Activated naive CD8-positive, alpha-beta T cell treated with anti-CD3 and anti-CD28 coated beads, Interleukin-2, amount 50 U/mL, for 24 hours (primary cell): Measurements from ENCODE around the gene LIN54.

Experiments used
- ATAC-seq: fragments of 150-1000 bp; cut with Tn5 transposase; one replicate; pipeline ENCODE4 v1.10.0; 2021
- DNase-seq: peaks from one replicate; pipeline ENCODE4 v3.0.0; 2021
- H3K27ac Mint-ChIP-seq: one replicate; pipeline ENCODE4 v1.8.0; 2021; ENCODE audit warnings: mild to moderate bottlenecking, mixed read lengths
- H3K27me3 Mint-ChIP-seq: one replicate; pipeline ENCODE4 v1.8.0; 2021; ENCODE audit warnings: mixed read lengths
- H3K36me3 Mint-ChIP-seq: one replicate; pipeline ENCODE4 v1.8.0; 2021; ENCODE audit warnings: low read depth, mixed read lengths
- H3K4me1 Mint-ChIP-seq: one replicate; pipeline ENCODE4 v1.8.0; 2021; ENCODE audit warnings: mixed read lengths
- H3K4me3 Mint-ChIP-seq: one replicate; pipeline ENCODE4 v1.8.0; 2021; ENCODE audit warnings: mild to moderate bottlenecking, moderate library complexity, mixed read lengths
- H3K9me3 Mint-ChIP-seq: one replicate; pipeline ENCODE4 v1.8.0; 2021; ENCODE audit warnings: mixed read lengths

LIN54 gene

GRCh38 chr4:82899374-82900065 lies 111.1 kb downstream of the LIN54 start:
- H3K4me3 Mint-ChIP-seq = no peak overlapping the region
- no peaks in the 10 kb centered on the region for H3K27me3 Mint-ChIP-seq
- no peak for DNase-seq
- no peaks in the 10 kb centered on the region for H3K9me3 Mint-ChIP-seq
- H3K4me1 Mint-ChIP-seq = peaks cover 52% of the 10 kb centered on the region
- ATAC-seq = no peak
- peaks cover 37% of the 10 kb centered on the region for H3K36me3 Mint-ChIP-seq
- no peak overlapping the region for H3K27ac Mint-ChIP-seq

- H3K27me3 Mint-ChIP-seq = no peaks in the 10 kb centered on the region
- no peaks in the 10 kb centered on the region for H3K9me3 Mint-ChIP-seq
- no peak overlapping the region for H3K27ac Mint-ChIP-seq
- DNase-seq (no peak), ATAC-seq (no peak)
- peaks cover 45% of the 10 kb centered on the region for H3K36me3 Mint-ChIP-seq
- peaks cover 51% of the 10 kb centered on the region for H3K4me1 Mint-ChIP-seq
- H3K4me3 Mint-ChIP-seq = no peak overlapping the region
Observed at GRCh38 chr4:82898322-82899243, 112.0 kb downstream of the LIN54 start.

- no peak overlapping the region for H3K27ac Mint-ChIP-seq
- H3K27me3 Mint-ChIP-seq = no peaks in the 10 kb centered on the region
- peaks cover 50% of the 10 kb centered on the region for H3K4me1 Mint-ChIP-seq
- peak overlapping the region; percentile 19 for H3K4me3 Mint-ChIP-seq
- peaks cover 52% of the 10 kb centered on the region for H3K36me3 Mint-ChIP-seq
- DNase-seq (no peak), ATAC-seq (no peak)
- H3K9me3 Mint-ChIP-seq = no peaks in the 10 kb centered on the region
Observed at GRCh38 chr4:82896755-82897154, 113.9 kb downstream of the LIN54 start.

- no peak overlapping the region for H3K4me3 Mint-ChIP-seq
- H3K4me1 Mint-ChIP-seq = peaks cover 63% of the 10 kb centered on the region
- peaks cover 52% of the 10 kb centered on the region for H3K36me3 Mint-ChIP-seq
- no peak overlapping the region for H3K27ac Mint-ChIP-seq
- ATAC-seq = no peak
- no peaks in the 10 kb centered on the region for H3K27me3 Mint-ChIP-seq
- no peak for DNase-seq
- no peaks in the 10 kb centered on the region for H3K9me3 Mint-ChIP-seq
Observed at GRCh38 chr4:82893942-82894341, 116.7 kb downstream of the LIN54 start.

DNA sequence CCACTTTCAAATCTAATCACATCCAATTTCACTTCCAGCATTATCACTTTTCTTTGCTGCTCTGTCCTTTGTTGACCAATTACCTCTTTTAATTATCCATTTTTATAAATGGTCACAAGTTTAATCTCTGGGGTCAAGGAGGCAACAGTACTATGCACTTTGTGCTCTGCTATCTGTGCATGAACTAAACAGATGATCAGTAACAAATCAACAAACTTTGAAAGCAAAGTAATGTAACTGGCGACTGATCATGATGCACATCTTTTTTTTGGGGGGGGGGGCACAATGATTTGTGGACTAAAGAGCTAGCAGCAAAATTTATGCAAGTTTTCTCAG lies 118.2 kb downstream of the LIN54 start:
- no peaks in the 10 kb centered on the region for H3K9me3 Mint-ChIP-seq
- DNase-seq (no peak), ATAC-seq (no peak)
- H3K27ac Mint-ChIP-seq = peak overlapping the region; percentile 92
- H3K4me1 Mint-ChIP-seq = peaks cover 59% of the 10 kb centered on the region
- H3K4me3 Mint-ChIP-seq = peak overlapping the region; percentile 95
- no peaks in the 10 kb centered on the region for H3K27me3 Mint-ChIP-seq
- H3K36me3 Mint-ChIP-seq = peaks cover 44% of the 10 kb centered on the region

DNA sequence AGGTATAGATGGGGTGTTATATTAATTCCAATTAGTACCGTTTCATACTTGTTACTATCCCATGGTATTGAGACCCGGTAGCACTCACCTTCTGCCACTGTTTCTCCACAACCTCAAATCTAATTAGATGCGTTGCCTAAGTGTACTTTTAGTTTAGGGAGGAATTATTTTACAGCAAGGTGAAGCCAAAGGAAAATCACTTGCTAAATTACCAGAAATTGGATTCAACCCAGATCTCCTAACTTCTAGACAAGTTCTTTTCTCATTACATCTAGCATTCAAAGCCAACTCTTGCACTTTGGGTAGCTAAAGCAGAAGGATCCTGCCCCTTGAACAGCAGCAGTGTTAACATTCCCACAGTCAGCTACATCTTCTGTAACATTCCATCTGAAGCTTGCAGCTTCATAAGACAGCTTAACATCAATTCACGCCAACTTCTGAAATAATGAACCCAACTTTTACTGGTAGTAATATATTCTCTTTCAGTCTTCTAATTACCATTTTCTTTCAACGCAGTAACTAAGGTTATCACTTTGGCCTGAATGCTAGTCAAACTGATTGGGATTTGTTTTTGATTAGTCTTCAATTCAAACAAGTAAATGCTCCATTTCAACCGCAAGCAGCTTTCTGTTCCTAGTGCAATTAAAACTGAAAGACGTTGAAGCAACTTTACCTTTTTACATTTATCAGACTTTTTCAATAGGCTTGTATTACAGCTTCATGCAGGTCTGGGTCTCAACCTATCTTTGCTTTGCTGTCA lies 118.7 kb downstream of the LIN54 start:
- Mint-ChIP-seq H3K27ac (peak overlapping the region; percentile 92), H3K4me3 (peak overlapping the region; percentile 95), H3K36me3 (peaks cover 43% of the 10 kb centered on the region), H3K27me3 (no peaks in the 10 kb centered on the region), H3K9me3 (no peaks in the 10 kb centered on the region), H3K4me1 (peaks cover 60% of the 10 kb centered on the region)
- no peak for ATAC-seq
- no peak for DNase-seq

- Mint-ChIP-seq H3K36me3 (peaks cover 38% of the 10 kb centered on the region), H3K4me1 (peaks cover 64% of the 10 kb centered on the region), H3K9me3 (no peaks in the 10 kb centered on the region), H3K4me3 (peak within 1 kb of the TSS; percentile 95), H3K27ac (peak within 1 kb of the TSS; percentile 92), H3K27me3 (no peaks in the 10 kb centered on the region)
- ATAC-seq = peak; percentile 95
- DNase-seq = peak; percentile 99
Observed at GRCh38 chr4:82890901-82891706, 119.5 kb downstream of the LIN54 start, which contains the start of gene SEC31A. Gene SEC31A, minus strand, starts transcription at chr4:82891153. Its CDS starts 9,217 bp downstream, at chr4:82881936.

DNA sequence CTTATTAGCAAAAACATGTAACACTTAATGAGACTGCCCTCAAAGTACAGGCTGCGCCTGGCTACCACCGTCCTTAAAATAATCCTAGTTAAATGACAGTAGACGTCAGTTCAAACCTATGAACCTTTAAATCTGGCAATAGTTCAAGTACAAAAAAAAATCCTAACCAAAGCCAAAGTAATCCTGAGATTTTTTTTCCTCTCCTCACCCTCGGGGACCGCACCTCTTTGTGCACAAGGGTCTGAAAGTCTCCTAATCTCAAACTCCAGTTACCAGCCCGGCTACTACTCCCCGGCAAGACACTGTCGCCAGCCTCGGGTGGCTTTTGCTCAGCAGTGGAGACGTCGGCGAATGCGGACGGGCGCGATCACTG lies 120.1 kb downstream of the LIN54 start:
- Mint-ChIP-seq H3K9me3 (no peaks in the 10 kb centered on the region), H3K27ac (peak overlapping the region; percentile 92), H3K4me3 (peak overlapping the region; percentile 95), H3K27me3 (no peaks in the 10 kb centered on the region), H3K36me3 (peaks cover 32% of the 10 kb centered on the region), H3K4me1 (peaks cover 64% of the 10 kb centered on the region)
- peak; percentile 68 for ATAC-seq
- no peak for DNase-seq

DNA sequence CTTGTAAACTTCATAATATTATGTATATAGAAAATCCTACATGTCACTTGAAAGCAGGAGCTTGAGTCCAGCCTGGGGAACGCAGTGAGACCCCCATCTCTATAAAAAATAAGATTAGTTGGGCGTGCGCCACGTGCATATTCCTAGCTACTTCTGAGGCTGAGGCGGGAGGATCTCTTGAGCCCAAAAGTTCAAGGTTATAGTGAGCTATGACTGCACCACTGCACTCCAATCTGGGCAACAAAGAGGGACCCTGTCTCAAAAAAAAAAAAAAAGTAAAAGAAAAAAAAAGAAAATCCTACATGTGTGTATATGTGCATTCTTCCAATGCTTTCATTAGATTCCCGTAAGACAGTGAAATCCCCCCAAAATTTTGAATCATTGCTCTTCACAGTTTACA lies 121.3 kb downstream of the LIN54 start:
- peak overlapping the region; percentile 92 for H3K27ac Mint-ChIP-seq
- H3K4me3 Mint-ChIP-seq = peak overlapping the region; percentile 95
- H3K27me3 Mint-ChIP-seq = no peaks in the 10 kb centered on the region
- peaks cover 24% of the 10 kb centered on the region for H3K36me3 Mint-ChIP-seq
- H3K4me1 Mint-ChIP-seq = peaks cover 64% of the 10 kb centered on the region
- DNase-seq = no peak
- no peaks in the 10 kb centered on the region for H3K9me3 Mint-ChIP-seq
- no peak for ATAC-seq

- H3K4me3 Mint-ChIP-seq = no peak overlapping the region
- H3K4me1 Mint-ChIP-seq = peaks cover 40% of the 10 kb centered on the region
Observed at GRCh38 chr4:82886147-82886942, 124.3 kb downstream of the LIN54 start.

GRCh38 chr4:82885410-82885809 lies 125.2 kb downstream of the LIN54 start:
- no peaks in the 10 kb centered on the region for H3K9me3 Mint-ChIP-seq
- no peak overlapping the region for H3K4me3 Mint-ChIP-seq
- H3K27ac Mint-ChIP-seq = no peak overlapping the region
- peaks cover 38% of the 10 kb centered on the region for H3K4me1 Mint-ChIP-seq
- ATAC-seq (no peak), DNase-seq (no peak)
- peaks cover 13% of the 10 kb centered on the region for H3K36me3 Mint-ChIP-seq
- no peaks in the 10 kb centered on the region for H3K27me3 Mint-ChIP-seq

More at GRCh38 chr4:82886147-82886942, 124.3 kb downstream of the LIN54 start:
- no peak for DNase-seq
- Mint-ChIP-seq H3K9me3 (no peaks in the 10 kb centered on the region), H3K27me3 (no peaks in the 10 kb centered on the region), H3K27ac (no peak overlapping the region), H3K36me3 (peaks cover 14% of the 10 kb centered on the region)
- no peak for ATAC-seq
